Stimulated activated CD8-positive, alpha-beta memory T cell treated with anti-CD3 and anti-CD28 coated beads, Interleukin-12 subunit alpha, Interleukin-12 subunit beta, amount 100 ng/mL, for 4 hours (primary cell): ENCODE measurements around the gene CX3CL1.
"Not testable (repeated sequence)": the region's sequence is repeated elsewhere in the genome, so short reads cannot be mapped to it uniquely, and the experiment has no call there.

Source experiments
- DNase-seq: peaks from one replicate; pipeline ENCODE4 v3.0.0-alpha.2; 2020; ENCODE audit warnings: low read depth

The CX3CL1 gene

DNA sequence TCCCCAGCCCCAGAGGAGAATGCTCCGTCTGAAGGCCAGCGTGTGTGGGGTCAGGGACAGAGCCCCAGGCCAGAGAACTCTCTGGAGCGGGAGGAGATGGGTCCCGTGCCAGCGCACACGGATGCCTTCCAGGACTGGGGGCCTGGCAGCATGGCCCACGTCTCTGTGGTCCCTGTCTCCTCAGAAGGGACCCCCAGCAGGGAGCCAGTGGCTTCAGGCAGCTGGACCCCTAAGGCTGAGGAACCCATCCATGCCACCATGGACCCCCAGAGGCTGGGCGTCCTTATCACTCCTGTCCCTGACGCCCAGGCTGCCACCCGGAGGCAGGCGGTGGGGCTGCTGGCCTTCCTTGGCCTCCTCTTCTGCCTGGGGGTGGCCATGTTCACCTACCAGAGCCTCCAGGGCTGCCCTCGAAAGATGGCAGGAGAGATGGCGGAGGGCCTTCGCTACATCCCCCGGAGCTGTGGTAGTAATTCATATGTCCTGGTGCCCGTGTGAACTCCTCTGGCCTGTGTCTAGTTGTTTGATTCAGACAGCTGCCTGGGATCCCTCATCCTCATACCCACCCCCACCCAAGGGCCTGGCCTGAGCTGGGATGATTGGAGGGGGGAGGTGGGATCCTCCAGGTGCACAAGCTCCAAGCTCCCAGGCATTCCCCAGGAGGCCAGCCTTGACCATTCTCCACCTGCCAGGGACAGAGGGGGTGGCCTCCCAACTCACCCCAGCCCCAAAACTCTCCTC, 10.4 kb downstream of the CX3CL1 start:
- no peak for DNase-seq

DNA sequence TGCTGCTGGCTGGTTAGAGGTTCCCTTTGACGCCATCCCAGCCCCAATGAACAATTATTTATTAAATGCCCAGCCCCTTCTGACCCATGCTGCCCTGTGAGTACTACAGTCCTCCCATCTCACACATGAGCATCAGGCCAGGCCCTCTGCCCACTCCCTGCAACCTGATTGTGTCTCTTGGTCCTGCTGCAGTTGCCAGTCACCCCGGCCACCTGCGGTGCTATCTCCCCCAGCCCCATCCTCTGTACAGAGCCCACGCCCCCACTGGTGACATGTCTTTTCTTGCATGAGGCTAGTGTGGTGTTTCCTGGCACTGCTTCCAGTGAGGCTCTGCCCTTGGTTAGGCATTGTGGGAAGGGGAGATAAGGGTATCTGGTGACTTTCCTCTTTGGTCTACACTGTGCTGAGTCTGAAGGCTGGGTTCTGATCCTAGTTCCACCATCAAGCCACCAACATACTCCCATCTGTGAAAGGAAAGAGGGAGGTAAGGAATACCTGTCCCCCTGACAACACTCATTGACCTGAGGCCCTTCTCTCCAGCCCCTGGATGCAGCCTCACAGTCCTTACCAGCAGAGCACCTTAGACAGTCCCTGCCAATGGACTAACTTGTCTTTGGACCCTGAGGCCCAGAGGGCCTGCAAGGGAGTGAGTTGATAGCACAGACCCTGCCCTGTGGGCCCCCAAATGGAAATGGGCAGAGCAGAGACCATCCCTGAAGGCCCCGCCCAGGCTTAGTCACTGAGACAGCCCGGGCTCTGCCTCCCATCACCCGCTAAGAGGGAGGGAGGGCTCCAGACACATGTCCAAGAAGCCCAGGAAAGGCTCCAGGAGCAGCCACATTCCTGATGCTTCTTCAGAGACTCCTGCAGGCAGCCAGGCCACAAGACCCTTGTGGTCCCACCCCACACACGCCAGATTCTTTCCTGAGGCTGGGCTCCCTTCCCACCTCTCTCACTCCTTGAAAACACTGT, 11.3 kb downstream of the CX3CL1 start:
- DNase-seq, result no peak

DNA sequence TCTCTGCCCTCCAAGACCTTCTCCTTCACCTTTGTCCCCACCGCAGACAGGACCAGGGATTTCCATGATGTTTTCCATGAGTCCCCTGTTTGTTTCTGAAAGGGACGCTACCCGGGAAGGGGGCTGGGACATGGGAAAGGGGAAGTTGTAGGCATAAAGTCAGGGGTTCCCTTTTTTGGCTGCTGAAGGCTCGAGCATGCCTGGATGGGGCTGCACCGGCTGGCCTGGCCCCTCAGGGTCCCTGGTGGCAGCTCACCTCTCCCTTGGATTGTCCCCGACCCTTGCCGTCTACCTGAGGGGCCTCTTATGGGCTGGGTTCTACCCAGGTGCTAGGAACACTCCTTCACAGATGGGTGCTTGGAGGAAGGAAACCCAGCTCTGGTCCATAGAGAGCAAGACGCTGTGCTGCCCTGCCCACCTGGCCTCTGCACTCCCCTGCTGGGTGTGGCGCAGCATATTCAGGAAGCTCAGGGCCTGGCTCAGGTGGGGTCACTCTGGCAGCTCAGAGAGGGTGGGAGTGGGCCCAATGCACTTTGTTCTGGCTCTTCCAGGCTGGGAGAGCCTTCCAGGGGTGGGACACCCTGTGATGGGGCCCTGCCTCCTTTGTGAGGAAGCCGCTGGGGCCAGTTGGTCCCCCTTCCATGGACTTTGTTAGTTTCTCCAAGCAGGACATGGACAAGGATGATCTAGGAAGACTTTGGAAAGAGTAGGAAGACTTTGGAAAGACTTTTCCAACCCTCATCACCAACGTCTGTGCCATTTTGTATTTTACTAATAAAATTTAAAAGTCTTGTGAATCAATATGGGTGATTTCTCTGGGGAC, 12.2 kb downstream of the CX3CL1 start:
- no peak for DNase-seq

DNA sequence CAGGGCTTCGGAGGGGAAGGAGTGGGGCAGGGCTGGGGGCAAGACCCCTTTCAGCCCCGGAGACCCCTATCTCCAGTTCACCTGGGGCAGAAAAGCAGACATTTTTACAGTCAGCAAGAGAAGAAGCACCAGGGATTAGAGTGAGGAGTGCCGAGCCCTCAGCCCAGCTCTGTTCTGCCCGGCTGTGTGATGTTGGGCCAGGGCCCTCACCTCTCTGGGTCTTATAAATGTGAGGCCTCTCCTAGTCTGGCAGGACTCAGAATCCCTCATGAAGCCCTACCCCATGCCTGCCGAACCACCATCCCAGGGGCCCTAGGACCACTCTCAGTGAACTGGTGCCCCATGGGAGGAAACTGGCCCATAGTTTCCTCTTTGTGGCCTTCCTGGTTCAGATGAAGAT, 12.8 kb downstream of the CX3CL1 start:
- DNase-seq, result no peak

DNA sequence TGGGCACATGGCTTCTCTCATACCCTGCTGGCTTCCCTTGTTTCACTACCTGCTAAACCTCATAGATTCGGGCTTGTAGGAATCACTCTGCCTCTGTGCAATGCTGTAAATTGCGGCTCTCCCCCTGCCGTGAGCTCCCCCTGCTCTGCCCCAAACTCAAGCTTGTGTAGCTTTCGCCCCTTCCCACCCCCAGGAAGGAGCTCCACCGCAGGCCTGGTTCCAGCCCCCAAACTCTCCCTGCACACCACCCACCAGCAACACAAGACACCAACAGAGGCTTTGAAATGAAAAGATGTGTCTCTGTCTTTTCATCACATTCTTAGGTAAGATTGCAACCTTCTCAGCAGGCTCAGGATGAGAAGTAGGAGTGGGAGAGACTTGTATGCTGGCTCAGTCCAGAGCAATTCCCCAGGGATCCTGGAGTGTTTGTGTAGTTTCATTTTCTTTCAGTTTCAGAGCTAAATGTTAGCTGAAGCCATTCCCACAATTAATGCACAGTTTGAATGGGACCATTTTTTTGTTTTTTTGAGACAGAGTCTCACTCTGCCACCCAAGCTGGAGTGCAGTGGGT, 14.2 kb downstream of the CX3CL1 start:
- DNase-seq, result no peak

DNA sequence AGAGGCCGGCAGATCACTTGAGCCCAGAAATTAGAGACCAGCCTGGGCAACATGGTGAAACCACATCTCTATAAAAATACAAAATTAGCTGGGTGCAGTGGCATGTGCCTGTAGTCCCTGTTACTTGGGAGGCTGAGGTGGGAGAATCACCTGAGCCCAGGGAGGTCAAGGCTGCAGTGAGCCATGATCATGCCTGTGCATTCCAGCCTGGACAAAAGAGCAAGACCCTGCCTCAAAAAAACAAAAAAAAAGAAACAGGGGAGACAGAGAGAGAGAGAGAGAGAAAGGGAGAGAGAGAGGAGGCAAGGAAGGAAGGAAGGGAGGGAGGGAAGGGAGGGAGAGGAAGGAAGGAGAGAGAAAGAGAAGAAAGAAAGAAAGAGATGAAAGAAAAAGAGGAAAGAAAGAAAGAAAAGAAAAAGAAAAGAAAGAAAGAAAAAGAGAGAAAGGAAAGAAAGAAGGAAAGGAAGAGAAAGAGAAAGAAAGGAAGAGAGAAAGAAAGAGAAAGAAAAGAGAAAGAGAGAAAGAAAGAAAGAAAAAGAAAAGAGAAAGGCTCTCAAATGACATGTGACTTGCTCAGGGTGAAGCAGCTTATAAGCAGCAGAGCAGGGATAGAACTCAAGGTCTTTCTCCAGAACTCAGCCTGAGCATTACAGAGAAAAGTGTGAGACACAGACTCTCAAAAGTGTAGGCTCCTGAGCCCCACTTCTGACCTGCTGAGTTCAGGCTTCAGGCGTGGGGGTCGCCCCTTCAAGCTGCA, 15.5 kb downstream of the CX3CL1 start:
- DNase-seq, result no peak

DNA sequence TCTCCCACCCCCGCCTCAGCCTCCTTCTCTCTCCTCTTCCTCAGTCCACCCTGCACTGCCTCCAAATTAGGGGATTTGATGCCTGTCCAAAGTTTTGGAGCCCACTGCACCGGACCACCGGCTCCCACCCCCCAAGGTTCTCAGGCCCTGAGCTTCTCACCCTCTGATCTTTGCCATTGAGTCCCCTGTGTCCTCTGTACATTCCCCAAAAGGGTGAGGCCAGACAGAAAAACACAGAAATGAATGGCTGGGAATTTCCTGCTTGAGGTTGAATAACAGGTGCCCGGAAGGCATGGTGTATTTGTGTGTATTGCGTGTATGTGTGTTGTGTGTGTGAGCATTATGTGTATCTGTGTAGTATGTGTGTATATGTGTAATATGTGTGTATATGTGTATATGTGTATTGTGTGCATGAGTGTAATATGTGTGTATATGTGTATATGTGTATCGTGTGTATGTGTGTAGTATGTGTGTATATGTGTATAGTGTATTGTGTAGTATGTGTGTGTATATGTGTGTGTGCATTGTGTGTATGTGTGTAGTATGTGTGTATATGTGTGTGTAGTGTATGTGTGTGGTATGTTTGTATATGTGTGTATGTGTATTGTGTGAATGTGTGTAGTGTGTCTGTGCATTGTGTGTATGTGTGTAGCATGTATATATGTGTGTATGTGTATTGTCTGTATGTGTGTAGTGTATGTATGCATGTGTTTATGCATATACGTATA, 16.2 kb downstream of the CX3CL1 start:
- DNase-seq, result no peak

DNA sequence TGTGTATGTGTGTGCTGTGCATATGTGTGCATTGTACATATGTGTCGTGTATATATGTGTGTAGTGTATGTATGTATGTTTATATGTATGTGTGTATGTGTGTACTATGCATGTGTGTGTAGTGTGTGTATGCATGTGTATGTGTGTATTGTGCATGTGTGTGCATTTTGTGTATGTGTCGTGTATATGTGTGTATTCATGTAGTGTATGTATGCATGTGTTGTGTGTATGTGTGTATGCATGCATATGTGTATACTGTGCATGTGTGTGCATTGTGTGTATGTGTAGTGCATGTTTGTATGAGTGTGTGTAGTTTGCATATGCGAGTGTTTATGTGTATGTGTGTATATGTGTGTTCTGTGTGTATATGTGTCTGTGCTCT, 16.8 kb downstream of the CX3CL1 start:
- no peak for DNase-seq

DNA sequence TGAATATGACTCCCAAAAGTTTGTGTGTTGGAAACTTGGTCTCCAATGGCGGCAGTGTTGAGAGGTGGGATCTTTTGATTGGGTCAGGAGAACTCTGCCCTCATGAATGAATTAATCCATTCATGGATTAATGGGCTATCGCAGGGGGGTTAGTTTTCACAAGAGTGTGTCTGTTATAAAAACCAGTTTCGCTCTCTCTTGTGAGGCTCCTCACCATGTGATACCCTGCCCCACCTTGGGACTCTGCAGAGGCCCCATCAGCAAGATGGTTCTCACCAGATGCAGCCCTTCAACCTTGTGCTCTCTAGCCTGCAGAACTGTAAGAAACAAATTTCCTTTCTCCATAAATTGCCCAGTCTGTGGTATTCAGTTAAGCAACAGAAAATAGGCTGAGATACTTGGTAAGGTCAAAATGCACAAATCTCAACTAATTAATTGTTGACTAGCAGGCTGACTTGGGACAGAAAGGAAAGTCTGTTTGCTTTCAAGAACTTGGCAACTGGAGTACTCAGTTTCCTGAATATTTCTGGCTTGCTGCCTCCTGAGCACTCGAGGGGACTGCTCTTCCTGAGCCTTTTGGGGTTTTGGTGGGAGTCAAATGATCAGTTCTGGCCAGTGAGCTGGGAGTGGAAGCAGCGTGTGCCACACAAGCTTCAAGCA, 18.5 kb downstream of the CX3CL1 start:
- DNase-seq, result no peak

DNA sequence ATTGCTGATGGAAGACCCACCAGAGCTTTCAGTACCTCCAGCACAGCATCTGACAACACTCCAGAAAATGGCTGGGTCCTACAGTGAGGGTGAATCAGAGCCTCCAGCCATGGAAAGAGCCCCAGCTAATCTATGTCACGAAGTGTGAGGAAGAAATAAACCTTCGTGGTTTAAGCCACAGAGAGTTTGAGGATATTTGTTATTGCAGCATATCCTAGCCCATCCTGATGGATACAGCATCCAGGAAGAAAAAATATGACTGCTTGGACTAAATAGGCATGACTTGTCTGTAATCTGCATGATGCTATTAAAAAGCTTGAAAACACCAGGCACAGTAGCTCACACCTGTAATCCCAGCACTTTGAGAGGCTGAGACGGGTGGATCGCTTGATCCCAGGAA, 19.0 kb downstream of the CX3CL1 start:
- no peak for DNase-seq

DNA sequence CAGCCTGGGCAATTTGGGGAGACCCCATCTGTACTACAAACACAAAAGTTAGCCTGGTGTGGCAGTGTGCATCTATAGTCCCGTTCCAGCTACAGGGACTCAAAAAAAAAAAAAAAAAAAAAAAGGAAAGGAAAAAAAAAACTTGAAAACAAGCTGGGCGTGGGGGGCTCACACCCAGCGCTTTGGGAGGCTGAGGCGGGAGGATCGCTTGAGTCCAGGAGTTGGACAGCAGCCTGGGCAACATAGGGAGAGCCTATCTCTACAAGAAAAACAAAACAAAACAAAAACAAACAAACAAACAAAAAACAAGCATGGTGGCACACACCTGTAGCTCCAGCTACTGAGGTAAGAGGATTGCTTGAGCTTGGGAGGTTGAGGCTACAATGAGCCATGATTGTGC, 19.4 kb downstream of the CX3CL1 start:
- no peak for DNase-seq

DNA sequence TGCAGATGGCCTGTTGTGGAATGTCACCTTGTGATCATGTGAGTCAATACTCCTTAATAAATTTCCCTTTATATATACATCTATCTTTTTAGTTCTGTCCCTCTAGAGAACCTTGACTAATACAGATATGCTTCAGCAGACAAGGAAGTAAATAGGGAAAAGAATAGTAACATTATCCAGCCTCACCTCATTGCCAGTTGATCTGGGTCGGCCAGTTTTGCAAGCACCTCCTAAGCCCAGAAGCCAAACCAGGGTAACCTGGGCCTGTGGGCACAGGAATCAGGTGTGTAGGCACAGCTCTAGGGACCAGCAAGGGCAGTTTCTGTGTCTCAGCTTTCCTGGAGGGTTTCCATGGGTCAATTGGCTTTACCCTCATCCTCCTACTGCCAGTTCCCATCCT, 20.4 kb downstream of the CX3CL1 start:
- DNase-seq, result no peak

DNA sequence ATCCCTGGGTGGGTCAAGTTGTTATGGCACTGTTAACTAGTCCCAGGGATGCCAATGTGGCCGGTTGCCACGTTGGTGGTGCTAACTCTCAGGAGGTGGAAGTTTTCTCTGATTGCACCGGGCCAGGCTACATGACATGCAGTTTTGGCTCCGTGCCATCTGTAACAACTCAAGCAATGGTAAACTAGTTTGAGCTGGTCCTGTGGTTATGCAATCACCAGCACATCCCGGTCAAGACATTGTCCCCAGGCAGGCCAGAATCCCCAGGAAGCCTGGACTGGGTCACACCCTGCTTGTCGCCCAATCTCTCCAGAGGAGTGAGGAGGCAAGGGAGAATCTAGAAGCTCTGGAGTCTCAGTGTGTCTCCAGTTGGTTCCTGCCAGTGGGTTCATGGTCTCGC, 22.2 kb downstream of the CX3CL1 start:
- DNase-seq, result no peak

DNA sequence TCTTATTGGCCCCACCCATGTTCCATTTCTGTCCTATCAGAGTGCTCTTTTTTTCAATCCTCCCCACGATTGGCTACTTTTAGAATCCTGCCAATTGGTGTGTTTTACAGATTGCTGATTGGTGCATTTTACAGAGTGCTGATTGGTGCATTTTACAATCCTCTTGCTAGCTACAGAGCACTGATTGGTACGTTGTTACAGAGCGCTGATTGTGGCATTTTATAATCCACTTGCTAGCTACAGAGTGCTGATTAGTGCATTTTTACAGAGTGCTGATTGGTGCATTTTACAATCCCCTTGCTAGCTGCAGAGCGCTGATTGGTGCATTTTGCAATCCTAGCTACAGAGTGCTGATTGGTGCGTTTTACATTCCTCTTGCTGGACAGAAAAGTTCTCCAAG, 22.7 kb downstream of the CX3CL1 start:
- DNase-seq, result no peak

DNA sequence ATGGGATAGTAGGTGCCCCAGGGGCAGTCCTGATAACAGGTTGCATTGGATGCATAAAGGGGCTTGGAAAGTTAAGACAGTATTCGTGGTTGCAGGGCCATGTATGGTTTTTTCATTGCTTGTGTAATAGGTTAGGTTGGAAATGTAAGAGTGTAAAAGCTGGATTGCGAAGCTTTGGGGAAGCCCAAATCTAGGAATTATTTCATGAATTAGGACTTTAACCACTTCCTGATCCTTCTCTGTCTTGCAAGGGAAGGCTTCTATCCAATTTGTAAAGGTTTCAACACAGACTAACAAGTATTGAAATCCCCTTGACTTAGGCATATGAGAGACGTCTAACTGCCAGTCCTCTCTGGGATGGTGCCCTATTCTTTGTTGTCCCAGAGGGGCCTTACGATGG, 24.5 kb downstream of the CX3CL1 start:
- DNase-seq, result no peak

DNA sequence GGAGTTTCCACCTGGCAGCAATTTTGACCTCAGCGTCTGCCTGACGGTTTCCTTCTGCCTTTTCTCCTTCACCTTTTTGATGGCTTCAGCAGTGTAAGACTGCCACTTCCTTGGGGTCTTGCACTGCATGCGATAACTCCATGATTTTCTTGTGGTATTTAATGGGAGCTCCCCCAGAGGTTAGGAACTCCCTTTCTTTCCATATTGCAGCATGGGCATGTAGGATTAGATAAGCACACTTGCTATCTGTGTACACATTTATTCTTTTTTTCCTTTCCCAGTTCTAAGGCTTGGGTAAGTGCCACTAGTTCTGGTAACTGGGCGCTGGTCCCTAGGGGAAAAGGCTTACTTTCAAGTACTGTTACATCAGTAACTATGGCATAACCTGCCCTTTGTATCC, 25.2 kb downstream of the CX3CL1 start:
- DNase-seq, result not testable (repeated sequence)

DNA sequence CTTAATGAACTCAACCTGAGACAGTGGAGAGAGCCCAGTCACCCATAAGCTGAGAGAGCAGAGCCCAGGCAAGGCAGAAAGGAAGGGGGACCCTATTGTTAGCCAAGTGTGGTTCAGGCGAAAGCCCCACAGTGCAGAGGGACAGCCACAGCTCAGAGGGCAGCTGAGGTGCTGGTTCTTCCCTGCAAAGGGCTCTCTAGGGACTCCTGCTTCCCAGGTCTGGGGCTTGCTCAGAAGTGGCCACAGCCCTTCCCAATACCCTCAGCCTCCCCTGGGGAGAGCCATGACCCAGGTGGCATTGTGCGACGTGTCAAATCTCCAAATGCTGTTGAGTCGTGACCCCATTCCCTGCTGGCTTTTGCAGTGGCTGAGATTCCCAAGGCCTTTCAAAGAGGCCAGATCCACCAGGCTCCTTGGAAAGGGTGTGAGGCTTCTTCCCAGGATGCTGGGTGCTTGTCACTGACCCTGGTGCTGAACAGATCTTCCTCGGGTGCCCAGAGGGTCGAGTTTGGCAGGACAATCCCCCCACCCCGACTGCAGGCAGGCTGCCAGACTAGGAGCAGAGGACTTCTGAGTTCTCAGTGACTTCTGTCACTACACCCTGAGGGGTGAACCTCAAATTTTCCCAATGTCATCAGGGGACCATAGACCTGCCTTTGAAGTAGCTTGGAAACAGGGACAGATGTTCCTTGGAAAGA, 29.8 kb downstream of the CX3CL1 start:
- DNase-seq, result no peak

DNA sequence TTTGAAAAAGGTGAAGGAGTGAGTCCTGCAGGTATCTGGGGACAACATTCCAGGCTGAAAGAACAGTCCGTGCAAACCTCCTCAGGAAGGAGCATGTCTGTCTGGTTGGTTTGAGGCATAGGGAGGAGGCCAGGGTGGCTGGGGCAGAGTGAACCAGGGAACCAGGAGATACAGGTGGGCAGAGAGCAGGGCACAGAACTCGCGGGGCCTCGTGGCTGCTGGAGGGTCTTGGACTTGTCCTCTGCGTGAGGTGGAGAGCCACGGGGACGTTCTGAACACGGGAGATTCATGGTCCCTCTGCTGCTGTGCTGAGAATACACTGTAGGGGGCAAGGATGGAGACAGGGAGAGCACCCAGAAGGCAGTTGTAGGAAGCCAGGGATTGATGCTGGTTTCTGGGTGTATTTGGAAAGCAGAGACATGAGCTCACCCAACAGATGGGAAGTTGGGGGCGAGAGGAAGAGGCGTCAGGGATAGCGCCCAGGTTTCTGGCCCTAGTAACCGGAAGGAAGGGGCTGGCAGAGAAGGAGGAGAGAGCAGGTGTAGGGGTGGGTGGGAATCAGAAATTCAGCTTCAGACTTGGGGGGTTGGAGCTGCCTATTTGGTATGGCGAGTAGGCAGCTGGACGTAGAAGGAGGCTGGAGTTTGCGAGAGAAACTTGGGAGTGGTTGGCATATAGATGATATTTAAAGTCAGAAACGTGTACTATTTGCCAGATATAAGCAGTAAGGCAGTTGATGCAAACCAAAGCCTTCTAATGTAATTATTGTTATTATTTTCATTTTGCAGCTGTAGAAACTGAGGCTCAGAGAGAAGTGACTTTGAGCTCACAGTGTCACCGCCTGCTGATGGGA, 31.9 kb downstream of the CX3CL1 start, which contains the start of gene CCL17:
Gene CCL17 (plus strand): TSS at position 803 of the 853 bp plus-strand sequence. CDS start 9,166 bp downstream, outside the sequence.
- DNase-seq, result no peak
